Nephron (organoid): ENCODE data around the gene RIMBP3C.
"Not testable (repeated sequence)": the region's sequence is repeated elsewhere in the genome, so short reads cannot be mapped to it uniquely, and the experiment has no call there.

Source experiments
- H3K27ac Mint-ChIP-seq, 3 experiments: 2 replicates each; pipeline ENCODE4 v1.8.0; 2020; ENCODE audit warnings: mixed read lengths in 3 of 3, mild to moderate bottlenecking in 2 of 3, moderate library complexity in 1 of 3
- H3K27me3 Mint-ChIP-seq: 2 replicates; pipeline ENCODE4 v1.8.0; 2021; ENCODE audit warnings: low read depth, mild to moderate bottlenecking, moderate library complexity, mixed read lengths
- H3K36me3 Mint-ChIP-seq: 2 replicates; pipeline ENCODE4 v1.8.0; 2020; ENCODE audit warnings: low read depth, mixed read lengths
- H3K4me1 Mint-ChIP-seq: 2 replicates; pipeline ENCODE4 v1.8.0; 2020; ENCODE audit warnings: mixed read lengths
- H3K4me3 Mint-ChIP-seq, 3 experiments: 2 replicates each; pipeline ENCODE4 v1.8.0; 2020; ENCODE audit warnings: mild to moderate bottlenecking in 3 of 3, mixed read lengths in 3 of 3, moderate library complexity in 2 of 3
- H3K9me3 Mint-ChIP-seq: 2 replicates; pipeline ENCODE4 v1.8.0; 2020; ENCODE audit warnings: mixed read lengths
- CTCF ChIP-seq, 3 experiments: fragments of 200-600 bp; sonication (generic); IDR thresholded peaks; one replicate each; pipeline ENCODE4 v1.5.0; 2021; ENCODE audit warnings: antibody characterized with exemption in 3 of 3; ENCODE audit not compliant: unreplicated experiment in 3 of 3

RIMBP3C gene, protein sequence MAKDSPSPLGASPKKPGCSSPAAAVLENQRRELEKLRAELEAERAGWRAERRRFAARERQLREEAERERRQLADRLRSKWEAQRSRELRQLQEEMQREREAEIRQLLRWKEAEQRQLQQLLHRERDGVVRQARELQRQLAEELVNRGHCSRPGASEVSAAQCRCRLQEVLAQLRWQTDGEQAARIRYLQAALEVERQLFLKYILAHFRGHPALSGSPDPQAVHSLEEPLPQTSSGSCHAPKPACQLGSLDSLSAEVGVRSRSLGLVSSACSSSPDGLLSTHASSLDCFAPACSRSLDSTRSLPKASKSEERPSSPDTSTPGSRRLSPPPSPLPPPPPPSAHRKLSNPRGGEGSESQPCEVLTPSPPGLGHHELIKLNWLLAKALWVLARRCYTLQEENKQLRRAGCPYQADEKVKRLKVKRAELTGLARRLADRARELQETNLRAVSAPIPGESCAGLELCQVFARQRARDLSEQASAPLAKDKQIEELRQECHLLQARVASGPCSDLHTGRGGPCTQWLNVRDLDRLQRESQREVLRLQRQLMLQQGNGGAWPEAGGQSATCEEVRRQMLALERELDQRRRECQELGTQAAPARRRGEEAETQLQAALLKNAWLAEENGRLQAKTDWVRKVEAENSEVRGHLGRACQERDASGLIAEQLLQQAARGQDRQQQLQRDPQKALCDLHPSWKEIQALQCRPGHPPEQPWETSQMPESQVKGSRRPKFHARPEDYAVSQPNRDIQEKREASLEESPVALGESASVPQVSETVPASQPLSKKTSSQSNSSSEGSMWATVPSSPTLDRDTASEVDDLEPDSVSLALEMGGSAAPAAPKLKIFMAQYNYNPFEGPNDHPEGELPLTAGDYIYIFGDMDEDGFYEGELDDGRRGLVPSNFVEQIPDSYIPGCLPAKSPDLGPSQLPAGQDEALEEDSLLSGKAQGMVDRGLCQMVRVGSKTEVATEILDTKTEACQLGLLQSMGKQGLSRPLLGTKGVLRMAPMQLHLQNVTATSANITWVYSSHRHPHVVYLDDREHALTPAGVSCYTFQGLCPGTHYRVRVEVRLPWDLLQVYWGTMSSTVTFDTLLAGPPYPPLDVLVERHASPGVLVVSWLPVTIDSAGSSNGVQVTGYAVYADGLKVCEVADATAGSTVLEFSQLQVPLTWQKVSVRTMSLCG (N-terminal part only)

DNA sequence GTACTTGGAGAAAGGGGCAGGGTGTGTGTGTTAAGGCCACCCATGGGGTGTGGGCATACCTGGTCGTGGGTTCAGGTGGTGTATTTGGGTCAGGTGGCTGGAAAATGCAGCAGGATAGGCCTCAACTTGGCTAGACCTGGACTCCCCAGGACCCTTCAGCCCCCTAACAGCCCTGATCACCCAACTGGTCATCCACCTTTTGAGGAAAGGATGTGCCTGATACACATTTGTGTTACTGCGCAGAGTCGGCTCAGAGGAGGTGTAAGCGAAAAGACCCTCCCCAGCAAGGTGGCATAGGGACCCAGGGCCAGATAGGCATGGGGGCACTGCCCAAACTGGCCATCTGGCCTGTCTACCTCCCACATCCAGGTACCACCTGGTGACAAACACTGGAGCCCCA is at the start of gene RIMBP3C:
TSS of gene RIMBP3C (minus strand) at position 101 of the 400 bp plus-strand sequence. CDS start 485 bp downstream, outside the sequence.
- H3K4me1 Mint-ChIP-seq, H3K4me3 Mint-ChIP-seq, H3K9me3 Mint-ChIP-seq, H3K36me3 Mint-ChIP-seq, H3K27ac Mint-ChIP-seq, H3K27me3 Mint-ChIP-seq: not testable (repeated sequence)

- H3K9me3 Mint-ChIP-seq: no peaks in the 10 kb centered on the region
- no peaks in the 10 kb centered on the region for H3K27me3 Mint-ChIP-seq
- H3K4me1 Mint-ChIP-seq: no peaks in the 10 kb centered on the region
- H3K27ac Mint-ChIP-seq: no peak overlapping the region
- no peak for TF ChIP-seq CTCF (IDR thresholded peaks at IDR 0.05; ENCODE audit: unreplicated experiment in 3 of 3)
- H3K36me3 Mint-ChIP-seq: peaks cover 42% of the 10 kb centered on the region
- no peak overlapping the region for H3K4me3 Mint-ChIP-seq
Observed at GRCh38 chr22:21599053-21599893, 48.0 kb upstream of the RIMBP3C start.

DNA sequence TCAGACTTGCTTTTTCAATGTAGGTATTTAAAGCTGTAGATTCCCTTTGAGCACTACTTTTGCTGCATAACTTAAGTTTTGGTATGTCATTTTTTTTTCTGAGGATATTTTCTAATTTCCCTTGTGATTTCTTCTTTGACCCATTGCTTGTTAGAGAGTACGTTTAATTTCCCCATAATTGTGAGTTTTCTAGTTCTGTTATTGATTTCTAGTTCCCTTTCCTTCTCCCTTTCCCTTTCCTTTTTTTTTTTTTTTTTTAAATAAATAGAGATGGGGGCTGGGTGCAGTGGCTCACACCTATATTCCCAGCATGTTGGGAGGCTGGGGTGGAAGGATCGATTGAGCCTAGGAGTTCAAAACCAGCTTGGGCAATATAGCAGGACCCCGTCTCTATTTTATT is 47.0 kb upstream of the RIMBP3C start:
- TF ChIP-seq CTCF (IDR thresholded peaks at IDR 0.05; ENCODE audit: unreplicated experiment in 3 of 3): no peak
- Mint-ChIP-seq H3K27ac (no peak overlapping the region), H3K9me3 (no peaks in the 10 kb centered on the region), H3K4me3 (no peak overlapping the region), H3K36me3 (peaks cover 51% of the 10 kb centered on the region), H3K4me1 (no peaks in the 10 kb centered on the region), H3K27me3 (no peaks in the 10 kb centered on the region)

GRCh38 chr22:21596356-21597135 is 45.3 kb upstream of the RIMBP3C start:
- H3K27ac Mint-ChIP-seq, H3K4me3 Mint-ChIP-seq, H3K9me3 Mint-ChIP-seq, H3K27me3 Mint-ChIP-seq, H3K4me1 Mint-ChIP-seq: not testable (repeated sequence)
- H3K36me3 Mint-ChIP-seq: peaks cover 51% of the 10 kb centered on the region

DNA sequence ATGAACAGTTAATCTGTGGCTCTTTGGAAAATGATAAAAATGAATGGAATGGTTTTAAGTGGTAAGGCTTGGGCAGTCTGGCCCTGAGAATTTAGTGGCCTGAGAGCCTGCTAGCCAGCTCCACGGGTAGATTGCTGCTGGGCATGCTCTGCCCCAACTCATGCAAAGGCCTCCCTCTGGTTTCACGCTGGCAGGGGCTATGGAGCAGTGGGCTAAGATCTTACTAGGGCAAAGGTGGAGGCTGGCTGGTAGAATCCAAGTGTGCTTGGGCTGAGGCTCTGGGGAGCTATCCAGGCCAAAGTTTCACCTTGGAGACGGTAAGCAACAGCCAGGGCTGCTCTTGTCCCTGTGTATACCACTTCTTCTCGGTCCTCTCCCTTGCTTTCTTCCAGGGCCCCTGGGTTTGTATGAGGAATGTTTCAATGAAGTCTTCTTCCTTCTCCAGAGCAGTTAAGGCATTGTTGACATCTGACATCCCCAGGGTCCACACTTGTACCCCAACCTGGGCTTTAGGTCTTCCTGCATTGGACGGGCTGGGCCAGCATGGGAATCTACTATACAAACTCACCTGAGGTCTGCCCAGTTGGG is 43.7 kb upstream of the RIMBP3C start:
- TF ChIP-seq CTCF (IDR thresholded peaks at IDR 0.05; ENCODE audit: unreplicated experiment in 3 of 3): no peak
- Mint-ChIP-seq H3K9me3 (no peaks in the 10 kb centered on the region), H3K27me3 (no peaks in the 10 kb centered on the region), H3K4me1 (peaks cover 7% of the 10 kb centered on the region), H3K36me3 (peaks cover 51% of the 10 kb centered on the region), H3K4me3 (no peak overlapping the region), H3K27ac (no peak overlapping the region)
